GM19193 (cell line): Measurements from ENCODE around the gene SPAG16.

ENCODE experiments used
- POLR2A ChIP-seq: IDR thresholded peaks from 4 replicates; pipeline ENCODE4 v1.6.1; 2011; ENCODE audit not compliant: insufficient read depth, insufficient read length; ENCODE audit errors: extremely low read depth

The SPAG16 gene

DNA sequence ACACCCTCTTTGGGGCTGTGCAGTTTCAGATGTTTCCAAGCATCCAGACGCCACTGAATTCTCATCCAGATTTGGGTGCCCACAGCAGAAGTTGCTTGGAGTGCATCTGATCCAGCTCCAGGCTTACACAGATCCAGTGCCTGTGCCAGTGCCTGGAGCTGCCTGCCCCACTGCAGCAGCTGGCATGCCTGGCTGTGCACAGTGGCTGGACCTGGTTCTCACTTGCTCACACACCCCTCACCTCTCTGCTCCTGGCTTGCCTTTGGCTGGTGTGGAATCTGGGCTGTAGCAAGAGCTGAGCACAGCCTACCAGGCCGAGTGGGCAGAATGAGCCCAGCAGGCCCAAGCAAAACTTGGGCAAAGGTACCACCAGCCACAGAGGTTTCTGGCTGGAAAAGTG lies 137.9 kb downstream of the SPAG16 start:
- TF ChIP-seq POLR2A: no peak

DNA sequence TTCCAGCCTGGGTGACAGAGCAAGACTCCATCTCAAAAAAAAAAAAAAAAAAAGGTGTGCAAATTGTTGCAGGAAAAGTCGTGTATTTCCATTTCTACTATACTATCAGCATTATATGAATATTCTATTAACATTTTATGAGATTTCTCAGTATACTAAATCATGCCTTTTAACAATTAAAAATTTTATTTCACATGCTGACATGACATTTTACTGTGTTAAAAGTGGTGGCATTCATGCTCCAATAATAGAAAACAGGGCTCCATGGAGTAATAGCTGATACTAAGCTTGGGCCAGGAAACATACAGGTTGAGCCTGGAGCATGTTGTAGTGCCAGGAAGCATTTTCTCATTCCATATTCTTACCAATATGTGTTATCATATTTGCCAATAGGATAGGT lies 141.4 kb downstream of the SPAG16 start:
- TF ChIP-seq POLR2A: no peak

DNA sequence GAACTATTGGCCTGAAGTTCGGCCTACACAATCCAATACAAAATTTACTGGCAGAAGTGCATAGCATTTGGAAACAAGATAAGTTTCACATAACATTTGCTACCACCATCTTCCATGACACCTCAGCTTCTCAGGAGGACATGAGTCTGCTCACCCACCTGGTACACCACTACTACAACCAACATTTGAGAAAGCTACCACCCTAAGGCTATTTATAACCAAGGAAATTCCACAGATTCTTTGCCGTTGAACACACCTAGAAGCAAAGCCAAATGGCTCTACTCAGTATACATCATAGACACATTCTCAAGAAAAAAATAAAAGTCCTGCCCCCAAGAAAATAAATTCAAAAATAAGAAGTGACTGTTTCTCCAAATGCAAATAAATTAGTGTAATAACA lies 145.3 kb downstream of the SPAG16 start:
- TF ChIP-seq POLR2A: no peak

DNA sequence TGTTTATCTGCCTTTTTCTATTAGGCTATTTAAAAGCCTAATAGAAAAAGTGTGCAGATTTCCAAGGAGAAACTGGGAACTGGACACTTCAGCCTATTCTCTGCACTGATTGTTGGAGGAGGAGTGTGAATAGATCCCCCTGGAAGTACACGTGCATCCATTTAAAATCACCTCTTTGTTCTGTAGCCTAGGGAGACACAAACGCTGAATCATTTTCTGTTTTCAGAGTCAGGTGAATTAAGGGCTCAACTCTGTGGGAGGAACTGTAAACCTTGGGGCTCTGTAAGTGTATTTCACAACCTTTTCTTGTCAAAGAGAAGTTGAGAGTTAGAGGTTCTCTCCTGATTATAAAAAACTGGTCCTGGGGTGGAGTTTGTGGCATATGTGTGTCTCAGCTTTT lies 159.7 kb downstream of the SPAG16 start:
- TF ChIP-seq POLR2A: no peak

DNA sequence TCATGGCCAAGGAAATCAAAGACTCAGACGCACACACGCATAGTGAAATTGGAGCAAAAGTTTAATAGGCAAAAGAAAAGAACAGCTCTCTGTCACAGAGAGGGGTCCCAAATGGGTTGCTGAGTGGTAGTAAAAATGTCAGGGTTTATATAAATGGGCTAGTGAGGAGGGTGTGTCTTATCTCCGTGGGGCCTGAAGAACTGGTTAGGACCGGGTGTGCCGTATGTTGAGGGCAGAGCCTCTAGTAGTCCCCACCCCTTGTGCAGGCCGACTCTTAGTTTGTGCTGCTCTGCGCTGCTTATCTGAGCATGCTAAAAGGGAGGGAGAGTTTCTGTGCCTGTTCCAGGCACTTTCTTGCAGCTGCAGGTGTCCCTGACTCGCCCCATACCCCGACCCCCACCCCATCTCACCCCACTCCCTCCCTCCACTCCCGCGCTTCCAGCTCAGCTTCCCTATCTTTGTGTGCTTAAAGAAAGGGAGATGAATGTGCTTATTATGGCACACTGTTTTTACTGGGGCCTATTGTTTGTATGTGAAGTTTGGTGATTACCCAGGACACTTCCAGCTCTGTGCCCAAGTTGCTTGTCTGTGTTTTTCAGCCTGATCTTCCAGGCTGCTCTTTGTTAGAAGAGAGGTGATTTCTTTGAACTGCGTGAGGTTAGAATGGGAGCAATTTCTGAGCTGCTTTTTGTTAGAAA lies 167.4 kb downstream of the SPAG16 start:
- no peak for TF ChIP-seq POLR2A

DNA sequence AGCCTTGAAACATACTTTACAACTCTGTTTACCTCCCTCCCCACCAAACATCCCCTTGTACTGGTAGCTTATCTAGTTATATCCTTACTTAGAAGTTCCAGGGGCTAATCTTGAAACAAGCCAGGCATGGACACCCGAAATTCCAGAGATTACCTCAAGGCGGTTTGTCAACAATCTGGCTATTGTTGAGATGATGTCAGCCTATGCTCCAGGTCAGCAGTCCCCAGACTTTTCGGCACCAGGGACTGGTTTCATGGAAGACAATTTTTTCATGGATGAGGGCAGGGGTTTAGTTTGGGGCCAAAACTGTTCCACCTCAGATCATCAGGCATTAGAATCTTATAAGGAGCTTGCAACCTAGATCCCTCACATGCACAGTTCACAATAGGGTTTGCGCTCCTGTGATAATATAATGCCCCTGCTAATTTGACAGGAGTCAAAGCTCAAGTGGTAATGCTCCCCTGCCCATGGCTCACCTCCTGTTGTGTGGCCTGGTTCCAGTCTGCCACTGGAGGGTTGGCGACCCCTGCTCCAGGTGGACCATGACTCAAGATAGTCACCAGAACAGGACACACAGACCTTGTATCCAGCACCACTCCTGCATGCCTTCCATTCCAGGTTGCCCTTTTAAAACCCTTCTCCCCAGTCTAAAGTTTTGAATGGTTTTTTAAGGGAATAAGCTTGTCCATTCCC lies 171.2 kb downstream of the SPAG16 start:
- no peak for TF ChIP-seq POLR2A

DNA sequence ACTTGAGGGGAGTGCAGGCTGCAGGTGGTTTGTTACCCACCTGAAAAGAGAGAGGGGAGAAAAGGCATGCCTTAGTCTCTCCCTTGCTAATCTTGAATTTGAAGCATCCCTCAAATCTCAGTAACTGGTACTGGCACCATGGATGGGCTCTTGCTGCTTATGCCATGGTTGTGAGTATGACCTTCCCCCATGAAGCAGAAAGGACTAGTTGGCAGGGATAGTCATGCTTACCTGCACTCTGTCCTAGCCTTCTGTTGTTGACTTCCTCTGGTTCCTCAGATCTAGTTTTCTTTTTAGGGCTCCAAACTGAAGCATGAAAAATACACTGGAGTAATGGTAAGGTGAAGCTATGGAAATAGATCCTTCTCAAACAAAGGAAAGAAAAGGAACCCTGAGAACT lies 191.2 kb downstream of the SPAG16 start:
- no peak for TF ChIP-seq POLR2A

DNA sequence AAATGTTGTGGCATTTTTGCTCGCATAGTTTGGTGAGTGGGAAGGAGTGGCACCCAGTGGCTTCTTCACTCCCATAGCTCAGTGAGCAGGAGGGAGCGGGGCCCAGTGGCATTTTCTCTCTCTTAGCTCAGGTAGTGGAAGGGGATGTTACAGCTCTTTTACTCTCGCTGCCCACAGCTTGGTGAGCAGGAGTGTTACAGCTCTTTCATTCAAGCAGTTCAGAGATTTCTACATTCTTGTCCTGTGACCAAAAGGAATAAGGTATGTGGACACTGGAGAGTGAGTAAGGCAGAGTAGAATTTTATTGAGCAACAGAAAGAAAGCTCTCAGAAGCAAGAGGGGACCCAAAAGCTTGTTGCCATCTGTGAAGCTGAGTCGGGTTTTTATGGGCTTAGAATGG lies 192.4 kb downstream of the SPAG16 start:
- TF ChIP-seq POLR2A: no peak

DNA sequence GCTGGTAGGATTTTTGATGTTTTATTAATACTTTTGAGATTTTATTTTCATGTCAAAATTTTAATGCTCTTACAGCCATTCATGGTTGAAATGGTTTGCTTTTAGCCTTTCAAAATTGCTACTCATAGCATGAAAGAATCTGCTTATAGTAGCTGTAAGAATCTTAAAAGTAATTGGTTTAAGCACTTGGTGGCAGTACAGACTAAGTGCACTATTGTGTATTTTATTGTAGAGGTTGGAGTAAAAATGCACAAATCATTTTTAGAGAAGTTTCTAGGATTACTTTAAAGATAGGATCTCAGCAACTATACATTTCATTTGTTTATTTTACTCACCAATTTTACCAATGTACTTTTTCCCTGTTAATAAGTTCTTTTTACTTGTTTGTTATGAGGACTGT lies 205.8 kb downstream of the SPAG16 start:
- TF ChIP-seq POLR2A: no peak

DNA sequence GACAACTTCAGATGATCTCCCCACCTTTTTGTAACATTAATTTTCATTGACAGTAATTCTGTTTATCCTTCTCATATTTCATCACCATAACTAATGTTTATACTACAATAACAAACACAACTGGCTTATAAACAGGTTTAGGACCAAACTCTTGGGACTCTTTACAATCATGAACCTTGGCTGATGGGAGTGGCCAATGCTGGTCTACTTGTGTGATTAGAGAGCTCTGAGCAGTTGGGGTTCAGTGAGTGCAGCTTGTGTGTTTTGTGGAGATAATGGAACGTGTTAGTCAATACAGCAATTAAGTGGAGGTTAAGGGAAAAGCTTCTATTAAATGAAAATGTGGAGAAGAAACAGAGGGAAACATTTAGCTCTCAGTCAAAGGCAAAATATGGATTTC lies 207.1 kb downstream of the SPAG16 start:
- no peak for TF ChIP-seq POLR2A

DNA sequence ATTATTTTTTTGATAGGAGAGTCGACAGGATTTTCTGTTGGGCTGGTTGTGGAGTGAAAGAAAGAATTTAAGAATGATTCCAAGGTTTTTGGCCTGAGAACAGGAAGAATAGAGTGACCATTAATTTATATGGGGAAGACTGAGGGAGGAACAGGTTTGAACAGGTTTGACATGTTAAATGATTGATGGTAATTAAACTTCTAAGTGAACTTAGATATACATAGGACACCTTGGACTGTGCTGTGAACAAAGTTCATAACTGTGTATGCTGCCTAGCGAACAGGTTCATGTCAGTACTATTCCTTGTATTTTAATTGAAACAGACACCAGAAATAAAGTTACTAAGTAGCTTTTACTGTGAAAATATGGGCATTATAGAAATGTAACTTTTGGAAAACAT lies 212.0 kb downstream of the SPAG16 start:
- no peak for TF ChIP-seq POLR2A

DNA sequence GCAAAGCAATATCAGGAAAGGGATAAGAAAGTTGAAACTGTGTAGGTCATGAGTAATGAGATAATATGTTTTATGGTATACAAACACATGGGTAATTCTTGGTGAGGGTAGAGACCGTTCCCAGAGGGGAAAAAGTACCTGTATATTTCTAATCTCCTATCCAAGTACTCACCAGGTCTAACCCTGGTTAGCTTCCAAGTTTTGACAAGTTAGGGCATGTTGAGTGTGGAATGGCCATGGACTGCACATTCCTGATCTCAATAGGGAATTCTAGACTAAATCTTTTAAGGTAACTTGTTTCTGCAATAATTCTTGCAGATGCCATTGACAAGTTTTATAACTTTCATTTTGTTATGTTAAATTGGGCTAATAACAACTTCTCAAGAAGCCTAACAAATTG lies 216.6 kb downstream of the SPAG16 start:
- TF ChIP-seq POLR2A: no peak

DNA sequence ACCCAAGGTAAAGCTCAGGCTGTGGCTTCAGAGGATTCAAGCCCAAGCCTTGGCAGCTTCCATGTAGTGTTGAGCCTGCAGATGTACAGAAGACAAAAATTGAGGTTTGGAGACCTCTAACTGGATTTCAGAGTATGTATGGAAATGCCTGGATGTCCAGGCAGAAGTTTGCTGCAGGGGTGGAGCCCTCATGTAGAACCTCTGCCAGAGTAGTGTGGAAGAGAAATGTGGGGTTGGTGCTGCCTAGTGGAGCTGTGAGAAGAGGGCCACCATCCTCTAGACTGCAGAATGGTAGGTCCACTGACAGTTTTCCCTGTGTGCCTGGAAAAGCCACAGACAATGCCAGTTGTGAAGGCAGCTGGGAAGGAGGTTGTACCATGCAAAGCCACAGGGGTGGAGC lies 239.9 kb downstream of the SPAG16 start:
- TF ChIP-seq POLR2A: no peak

DNA sequence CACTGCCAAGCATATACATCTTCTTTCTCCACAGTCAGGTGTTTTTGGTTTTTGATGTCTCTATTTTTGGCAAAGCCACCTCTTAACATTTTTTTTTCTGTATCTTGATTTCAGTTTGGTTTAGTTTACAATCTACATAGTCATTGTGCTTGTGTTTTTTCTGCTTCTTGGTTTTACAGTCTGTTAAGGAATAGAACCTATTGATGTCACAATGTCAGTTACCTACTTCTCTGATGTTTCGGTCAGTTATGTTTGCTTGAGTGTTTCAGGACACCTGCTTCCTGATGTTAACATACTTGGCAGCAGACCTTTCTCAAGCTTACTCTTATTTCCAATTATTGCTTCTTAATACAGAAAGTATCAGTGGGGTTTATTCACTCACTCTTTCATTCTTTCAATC lies 253.3 kb downstream of the SPAG16 start:
- TF ChIP-seq POLR2A: no peak

DNA sequence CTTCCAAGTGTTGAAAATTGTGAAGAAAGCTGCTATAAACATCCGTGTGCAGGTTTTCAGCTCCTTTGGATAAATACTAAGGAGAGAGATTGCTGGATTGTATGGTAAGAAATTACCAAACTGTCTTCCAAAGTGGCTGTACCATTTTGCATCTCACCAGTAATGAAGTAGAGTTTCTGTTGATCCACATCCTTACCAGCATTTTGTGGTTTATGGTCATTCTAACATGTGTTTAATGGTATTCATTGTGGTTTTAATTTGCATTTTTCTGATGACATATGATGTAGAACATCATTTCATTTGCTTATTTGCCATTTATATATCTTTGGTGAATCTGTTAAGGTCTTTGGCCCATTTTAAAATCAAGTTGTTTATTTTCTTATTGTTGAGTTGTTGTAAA lies 260.7 kb downstream of the SPAG16 start:
- no peak for TF ChIP-seq POLR2A

DNA sequence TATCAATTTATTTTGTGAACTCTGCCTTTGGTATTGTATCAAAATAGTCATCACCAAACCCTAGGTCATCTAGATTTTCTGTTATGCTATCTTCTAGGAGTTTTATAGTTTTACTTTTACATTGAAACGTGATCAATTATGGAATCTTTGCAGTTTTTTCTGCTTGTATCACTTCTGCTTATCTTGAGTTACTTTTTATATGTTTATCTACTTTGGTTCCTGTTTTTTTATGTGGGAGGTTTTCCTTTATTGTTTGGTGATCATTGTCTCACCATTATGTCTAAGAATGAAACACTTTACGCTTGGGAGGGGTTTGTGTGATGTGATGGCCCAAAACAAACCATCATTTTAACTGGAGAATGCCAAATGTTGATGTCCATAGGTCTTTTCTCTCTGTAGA lies 261.2 kb downstream of the SPAG16 start:
- no peak for TF ChIP-seq POLR2A

DNA sequence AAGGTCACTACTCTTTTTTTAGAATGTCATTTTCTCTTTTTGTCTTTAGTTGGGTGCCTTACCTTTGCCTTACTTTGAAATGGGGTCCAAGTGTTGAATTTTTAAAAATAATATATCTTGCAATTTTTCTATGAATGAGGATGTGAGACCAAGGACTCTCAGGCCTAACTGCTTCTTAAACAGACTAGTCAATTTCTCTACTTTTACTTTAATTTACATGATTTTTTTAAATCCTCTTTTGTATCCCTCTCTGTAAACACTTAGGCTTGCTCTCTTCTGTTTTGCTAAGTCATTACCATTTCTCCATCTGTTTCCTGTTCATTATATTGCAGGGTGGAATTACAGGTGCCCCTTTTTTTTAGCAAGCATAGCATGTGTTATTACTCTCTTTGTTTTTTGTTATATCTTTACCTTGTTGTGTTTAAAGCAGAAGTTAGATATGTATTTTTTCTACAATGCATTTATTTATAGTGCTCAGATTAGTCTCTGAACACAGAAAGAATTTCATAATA lies 261.8 kb downstream of the SPAG16 start:
- TF ChIP-seq POLR2A: no peak

DNA sequence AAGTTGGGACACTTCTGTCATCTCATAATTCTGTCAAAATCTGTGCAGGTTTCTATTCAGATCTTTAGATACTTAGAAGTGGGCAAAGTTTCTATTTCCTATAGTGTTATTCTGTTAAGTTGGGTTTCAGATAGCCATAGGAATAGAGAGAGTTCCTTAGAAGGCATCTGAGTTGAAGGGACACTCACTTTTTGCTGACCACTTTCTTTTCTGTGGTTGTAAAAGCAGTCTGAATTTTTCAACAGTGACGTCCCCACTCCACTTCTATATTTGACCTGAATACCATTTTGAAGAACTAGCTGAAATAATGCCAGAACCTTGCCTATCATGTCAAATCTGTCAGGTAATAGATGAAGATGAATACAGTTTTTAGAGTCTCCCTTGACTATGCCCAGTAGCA lies 267.3 kb downstream of the SPAG16 start:
- TF ChIP-seq POLR2A: no peak

DNA sequence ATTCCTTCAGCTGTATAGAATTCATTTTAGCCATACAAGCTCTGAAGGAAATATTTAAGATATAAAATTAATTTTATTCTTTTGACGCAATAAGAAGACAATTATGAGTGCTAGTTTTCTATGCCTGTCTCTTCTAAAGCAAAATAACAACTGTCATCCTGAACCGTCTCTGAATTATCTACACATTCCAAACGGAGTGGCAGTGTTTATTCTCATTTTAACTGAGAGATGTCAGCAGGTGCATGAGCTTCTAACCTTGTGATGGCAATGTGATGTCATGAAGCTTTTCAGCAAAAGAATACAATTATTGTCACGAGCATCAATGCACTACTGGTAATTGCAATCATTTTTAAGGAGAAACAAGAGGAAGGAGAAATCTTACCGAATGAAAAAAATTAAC lies 274.8 kb downstream of the SPAG16 start:
- no peak for TF ChIP-seq POLR2A
